ENCODE results near the gene SPATA13.

The SPATA13 gene

GRCh38 chr13:24270639-24271141 is 110.2 kb downstream of the SPATA13 start:
- peak; percentile 66 for DNase-seq (ENCODE audit: extremely low spot score)
- POLR2A ChIA-PET, result no interaction called here
- TF ChIP-seq CTCF (IDR thresholded peaks at IDR 0.05; ENCODE audit: control extremely low read depth, extremely low read depth, low read depth, missing control alignments), result no peak
- CTCF ChIA-PET, result interaction anchor here (0.9 to 2.8 kb wide), 12 partner anchors 10 to 460 kb away, joined by 3 to 18 read pairs (median 5); no protein-coding TSS in a partner anchor

GRCh38 chr13:24271231-24271600 is 110.7 kb downstream of the SPATA13 start:
- ChIA-PET CTCF (interaction anchor here (1.0 to 2.8 kb wide), 8 partner anchors 10 to 310 kb away, joined by 3 to 18 read pairs (median 5); no protein-coding TSS in a partner anchor), POLR2A (no interaction called here)
- DNase-seq (ENCODE audit: extremely low spot score), result no peak

GRCh38 chr13:24271601-24272451 is 111.3 kb downstream of the SPATA13 start:
- CTCF ChIA-PET, result interaction anchor here (0.9 to 1.4 kb wide), 4 partner anchors 9 to 311 kb away, joined by 3 to 4 read pairs (median 3); no protein-coding TSS in a partner anchor
- POLR2A ChIA-PET, result no interaction called here
- DNase-seq (ENCODE audit: extremely low spot score), result peak; percentile 67
- TF ChIP-seq CTCF (IDR thresholded peaks at IDR 0.05; ENCODE audit: control extremely low read depth, extremely low read depth, low read depth, missing control alignments), result no peak

More at GRCh38 chr13:24271231-24271600, 110.7 kb downstream of the SPATA13 start:
- TF ChIP-seq CTCF (IDR thresholded peaks at IDR 0.05; ENCODE audit: control extremely low read depth, extremely low read depth, low read depth, missing control alignments), result no peak

GRCh38 chr13:24272452-24273161 is 112.1 kb downstream of the SPATA13 start:
- no peak for DNase-seq (ENCODE audit: extremely low spot score)
- ChIA-PET CTCF (interaction anchor here (0.9 to 1.4 kb wide), 5 partner anchors 9 to 219 kb away, joined by 3 to 6 read pairs (median 3); no protein-coding TSS in a partner anchor), POLR2A (no interaction called here)

GRCh38 chr13:24273926-24274325 is 113.4 kb downstream of the SPATA13 start:
- no peak for DNase-seq (ENCODE audit: extremely low spot score)
- CTCF ChIA-PET, result interaction anchor here (0.8 to 1.5 kb wide), 7 partner anchors 7 to 763 kb away, joined by 3 to 6 read pairs (median 4); no protein-coding TSS in a partner anchor
- POLR2A ChIA-PET, result no interaction called here
- TF ChIP-seq CTCF (IDR thresholded peaks at IDR 0.05; ENCODE audit: control extremely low read depth, extremely low read depth, low read depth, missing control alignments), result no peak

More at GRCh38 chr13:24272452-24273161, 112.1 kb downstream of the SPATA13 start:
- TF ChIP-seq CTCF (IDR thresholded peaks at IDR 0.05; ENCODE audit: control extremely low read depth, extremely low read depth, low read depth, missing control alignments), result no peak

- CTCF ChIA-PET, result interaction anchor here (0.7 to 1.5 kb wide), 8 partner anchors 10 to 764 kb away, joined by 3 to 5 read pairs (median 3); no protein-coding TSS in a partner anchor
- POLR2A ChIA-PET, result no interaction called here
- TF ChIP-seq CTCF (IDR thresholded peaks at IDR 0.05; ENCODE audit: control extremely low read depth, extremely low read depth, low read depth, missing control alignments), result no peak
- DNase-seq (ENCODE audit: extremely low spot score), result peak; percentile 78
Observed at GRCh38 chr13:24274452-24275021, 114.0 kb downstream of the SPATA13 start.

Measured in GM10248 (cell line).